Measurements from ENCODE around the gene MAP3K8. TPM values are rescaled to one million over a fixed set of nuclear protein-coding genes. Genes with fewer than 3 reads are reported as not detected.

MAP3K8 gene
- total RNA-seq, 6 experiments from 2014 or later = 3.1 to 21.9 (median 6.1) TPM

GRCh38 chr10:30491916-30492515 is 58.0 kb downstream of the MAP3K8 start:
- Histone ChIP-seq H3K36me3 (no peaks in the 10 kb centered on the region), H3K4me3 (no peak overlapping the region), H3K4me1 (peaks cover 0 to 10% (median 0%) of the 10 kb centered on the region in 4 donors), H3K9me3 (no peaks in the 10 kb centered on the region), H3K27ac (no peak overlapping the region), H3K27me3 (no peaks in the 10 kb centered on the region)
- ATAC-seq (no peak), DNase-seq (no peak)
- intact Hi-C loops (cut with DNase I) = no loop called here
- TF ChIP-seq POLR2A (IDR thresholded peaks at IDR 0.05) = no peak
- no peak for TF ChIP-seq CTCF (IDR thresholded peaks at IDR 0.05)
- WGBS (ENCODE audit: insufficient coverage, low coverage, low lambda C conversion rate, missing lambda C conversion rate) = 90% methylated on average over 2 of the region's 4 CpGs

DNA sequence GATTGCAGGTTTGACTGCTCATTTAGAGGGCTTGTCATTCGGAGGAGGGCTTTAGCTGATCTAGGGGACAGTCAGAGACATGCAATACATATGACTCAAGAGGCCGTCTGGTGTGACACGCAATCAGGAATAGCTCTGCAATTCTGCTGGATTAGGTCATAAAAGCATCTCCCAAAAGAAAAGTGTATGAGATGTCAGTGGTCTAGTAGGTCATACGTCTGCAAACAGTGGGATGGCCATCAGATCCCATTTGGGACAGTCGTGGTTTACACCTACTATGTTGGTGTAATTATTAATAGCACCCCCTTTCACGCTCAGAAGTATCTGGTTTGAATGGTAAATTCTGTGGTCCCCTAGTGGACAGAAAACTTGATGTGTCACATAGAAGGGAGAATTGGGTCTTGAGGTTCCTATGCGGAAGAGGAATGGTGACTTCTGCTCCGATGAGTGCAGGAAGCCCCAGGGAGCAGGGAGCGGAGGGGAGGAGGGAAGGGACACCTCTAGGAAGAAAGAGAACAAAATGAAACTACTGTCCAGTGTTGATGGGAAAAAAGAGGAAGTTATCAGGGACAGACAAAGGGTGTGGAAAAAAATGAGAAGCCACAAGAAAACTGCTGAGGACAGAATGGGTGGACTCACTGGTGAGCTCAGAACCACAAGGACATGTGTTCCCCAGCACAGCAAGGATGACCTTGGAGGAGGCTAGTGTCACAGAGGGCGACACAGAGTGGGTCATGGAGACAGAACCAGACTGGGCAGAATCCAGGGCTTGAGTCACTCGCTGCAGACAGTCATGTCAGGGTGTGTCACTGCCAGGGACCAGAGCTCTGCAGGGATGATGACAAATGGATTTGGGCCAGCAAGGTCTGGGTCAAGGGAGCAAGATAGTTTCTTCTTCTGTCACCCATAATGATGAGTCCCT is 59.9 kb downstream of the MAP3K8 start:
- H3K9me3 ChIP-seq = no peaks in the 10 kb centered on the region
- TF ChIP-seq POLR2A (IDR thresholded peaks at IDR 0.05) (no peak), CTCF (IDR thresholded peaks at IDR 0.05) (peak in 1 of 4 donors; percentile 17)
- H3K27ac ChIP-seq = peak overlapping the region in 1 of 3 donors; percentile 31
- WGBS (ENCODE audit: insufficient coverage, low coverage, low lambda C conversion rate, missing lambda C conversion rate) = 53% methylated on average over 10 of the region's 11 CpGs
- intact Hi-C loops (cut with DNase I) = no loop called here
- peak in 2 of 3 donors; percentile 53 to 55 for DNase-seq
- H3K36me3 ChIP-seq = no peaks in the 10 kb centered on the region
- no peaks in the 10 kb centered on the region for H3K27me3 ChIP-seq
- peak; percentile 68 to 74 (median 72) for ATAC-seq
- H3K4me3 ChIP-seq = no peak overlapping the region
- H3K4me1 ChIP-seq = peaks cover 0 to 10% (median 0%) of the 10 kb centered on the region in 4 donors

DNA sequence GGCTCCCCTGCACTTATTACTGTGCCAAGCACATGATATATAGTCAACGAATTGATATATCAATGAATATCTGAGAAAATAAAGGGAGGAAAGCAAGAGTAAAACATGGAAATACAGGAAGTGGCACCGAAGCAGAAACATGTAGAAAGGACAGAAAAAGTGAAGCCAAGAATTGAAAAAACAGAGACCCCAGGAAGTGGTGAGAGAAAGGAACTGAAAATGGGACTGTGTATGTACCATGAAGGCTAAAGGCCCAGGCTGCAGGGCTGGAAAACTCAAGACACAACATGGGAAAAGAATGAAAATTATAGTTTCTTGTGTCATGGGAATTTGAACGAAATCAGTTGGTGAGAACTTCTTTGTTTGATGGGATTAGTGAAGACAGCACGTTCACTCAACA is 60.6 kb downstream of the MAP3K8 start:
- 73% methylated on average over 4 of the region's 4 CpGs for WGBS (ENCODE audit: insufficient coverage, low coverage, low lambda C conversion rate, missing lambda C conversion rate)
- H3K4me3 ChIP-seq = no peak overlapping the region
- H3K4me1 ChIP-seq = peaks cover 0 to 10% (median 0%) of the 10 kb centered on the region in 4 donors
- no peaks in the 10 kb centered on the region for H3K9me3 ChIP-seq
- H3K36me3 ChIP-seq = no peaks in the 10 kb centered on the region
- ATAC-seq (no peak), DNase-seq (no peak)
- intact Hi-C loops (cut with DNase I) = no loop called here
- H3K27me3 ChIP-seq = no peaks in the 10 kb centered on the region
- TF ChIP-seq CTCF (IDR thresholded peaks at IDR 0.05) (no peak), POLR2A (IDR thresholded peaks at IDR 0.05) (no peak)
- H3K27ac ChIP-seq = peak overlapping the region in 1 of 3 donors; percentile 31

GRCh38 chr10:30495687-30496086 is 61.7 kb downstream of the MAP3K8 start:
- intact Hi-C loops (cut with DNase I) = no loop called here
- Histone ChIP-seq H3K4me3 (no peak overlapping the region), H3K9me3 (no peaks in the 10 kb centered on the region)

More at GRCh38 chr10:30495687-30496086, 61.7 kb downstream of the MAP3K8 start:
- Histone ChIP-seq H3K36me3 (no peaks in the 10 kb centered on the region), H3K27ac (no peak overlapping the region), H3K27me3 (no peaks in the 10 kb centered on the region), H3K4me1 (peaks cover 0 to 10% (median 0%) of the 10 kb centered on the region in 4 donors)
- no peak for TF ChIP-seq CTCF (IDR thresholded peaks at IDR 0.05)
- TF ChIP-seq POLR2A (IDR thresholded peaks at IDR 0.05) = no peak
- DNase-seq (no peak), ATAC-seq (no peak)
- 80% methylated on average over 6 of the region's 6 CpGs for WGBS (ENCODE audit: insufficient coverage, low coverage, low lambda C conversion rate, missing lambda C conversion rate)
